Colonic mucosa (tissue), 4 donors: ENCODE measurements around the gene CCDC88C. TPM values are rescaled to one million over a fixed set of nuclear protein-coding genes. Genes with fewer than 3 reads are reported as not detected.

Experiments
- DNase-seq: peaks from one replicate; pipeline ENCODE4 v3.0.0-alpha.2; 2020
- H3K27ac ChIP-seq: fragments of 200-600 bp; one replicate; pipeline ENCODE4 v1.8.0; 2021
- H3K27me3 ChIP-seq: fragments of 200-600 bp; one replicate; pipeline ENCODE4 v1.8.0; 2021
- H3K36me3 ChIP-seq: fragments of 200-600 bp; one replicate; pipeline ENCODE4 v1.8.0; 2021
- H3K4me1 ChIP-seq: fragments of 200-600 bp; one replicate; pipeline ENCODE4 v1.8.0; 2021; ENCODE audit warnings: mild to moderate bottlenecking
- H3K4me3 ChIP-seq: fragments of 200-600 bp; one replicate; pipeline ENCODE4 v1.8.0; 2021
- H3K9ac ChIP-seq, 2 donors: one replicate each; pipeline ENCODE4 v1.7.0; 2013; ENCODE audit warnings: control low read depth in 2 of 2, low read depth in 2 of 2, low read length in 2 of 2
- H3K9me3 ChIP-seq: fragments of 200-600 bp; one replicate; pipeline ENCODE4 v1.8.0; 2021
- intact Hi-C: fragments of 100-400 bp; cut with DNase I; formaldehyde crosslinking; loops from one replicate; pipeline ENCODE4 v1.14.1; 2022
- total RNA-seq, 2 donors: library from RNA; stranded (reverse); fragmentation: NEBNext Ultra II Directional in 1 of 2; extraction: Animal tissue kit (Norgen Biotek cat#: 25700) in 1 of 2; gene quantifications; one replicate each; pipeline ENCODE4 v1.2.1, GENCODE V29; 2021
- TF ChIP-seq, protein P1 (sequence below): fragments of 200-600 bp; IDR thresholded peaks from one replicate; pipeline ENCODE4 v1.8.0; 2022; ENCODE audit warnings: antibody characterized with exemption, mild to moderate bottlenecking
- donor health status: healthy.
- donor health status: DM: no; HTN: no; CAD: no.
- donor health status: DM: no; HTN: no; CAD: no.

The CCDC88C gene
- total RNA-seq, 2 donors from 2014 or later = 45.6 to 48.0 TPM

DNA sequence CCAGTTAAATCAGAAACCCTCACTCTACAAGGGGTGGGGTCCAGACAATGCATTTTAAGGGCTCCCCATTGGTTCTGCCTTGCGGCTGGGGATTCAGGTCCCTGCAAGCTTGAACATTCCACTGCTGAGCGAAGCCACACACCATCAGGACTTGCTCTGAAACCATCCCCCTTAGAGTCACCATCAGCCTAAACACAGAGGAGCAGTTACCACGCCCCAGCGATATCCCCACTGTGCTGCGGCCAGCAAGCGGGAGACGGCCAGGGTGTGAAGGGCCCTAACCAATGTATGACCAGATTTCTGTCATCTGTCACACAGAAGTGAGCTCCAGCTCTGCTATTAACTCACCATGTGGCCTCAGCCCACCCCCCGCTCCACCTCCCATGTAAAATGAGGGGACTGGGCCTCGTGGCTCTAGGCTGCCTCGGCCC is 29.7 kb downstream of the CCDC88C start:
- intact Hi-C loops = no loop called here
- Histone ChIP-seq H3K9me3 (no peaks in the 10 kb centered on the region), H3K27me3 (no peaks in the 10 kb centered on the region), H3K27ac (peak overlapping the region; percentile 37), H3K4me3 (no peak overlapping the region), H3K9ac (peak overlapping the region; percentile 8 to 31), H3K4me1 (peaks cover 4% of the 10 kb centered on the region), H3K36me3 (no peaks in the 10 kb centered on the region)
- TF ChIP-seq, protein P1, sequence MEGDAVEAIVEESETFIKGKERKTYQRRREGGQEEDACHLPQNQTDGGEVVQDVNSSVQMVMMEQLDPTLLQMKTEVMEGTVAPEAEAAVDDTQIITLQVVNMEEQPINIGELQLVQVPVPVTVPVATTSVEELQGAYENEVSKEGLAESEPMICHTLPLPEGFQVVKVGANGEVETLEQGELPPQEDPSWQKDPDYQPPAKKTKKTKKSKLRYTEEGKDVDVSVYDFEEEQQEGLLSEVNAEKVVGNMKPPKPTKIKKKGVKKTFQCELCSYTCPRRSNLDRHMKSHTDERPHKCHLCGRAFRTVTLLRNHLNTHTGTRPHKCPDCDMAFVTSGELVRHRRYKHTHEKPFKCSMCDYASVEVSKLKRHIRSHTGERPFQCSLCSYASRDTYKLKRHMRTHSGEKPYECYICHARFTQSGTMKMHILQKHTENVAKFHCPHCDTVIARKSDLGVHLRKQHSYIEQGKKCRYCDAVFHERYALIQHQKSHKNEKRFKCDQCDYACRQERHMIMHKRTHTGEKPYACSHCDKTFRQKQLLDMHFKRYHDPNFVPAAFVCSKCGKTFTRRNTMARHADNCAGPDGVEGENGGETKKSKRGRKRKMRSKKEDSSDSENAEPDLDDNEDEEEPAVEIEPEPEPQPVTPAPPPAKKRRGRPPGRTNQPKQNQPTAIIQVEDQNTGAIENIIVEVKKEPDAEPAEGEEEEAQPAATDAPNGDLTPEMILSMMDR = no peak
- DNase-seq = no peak

DNA sequence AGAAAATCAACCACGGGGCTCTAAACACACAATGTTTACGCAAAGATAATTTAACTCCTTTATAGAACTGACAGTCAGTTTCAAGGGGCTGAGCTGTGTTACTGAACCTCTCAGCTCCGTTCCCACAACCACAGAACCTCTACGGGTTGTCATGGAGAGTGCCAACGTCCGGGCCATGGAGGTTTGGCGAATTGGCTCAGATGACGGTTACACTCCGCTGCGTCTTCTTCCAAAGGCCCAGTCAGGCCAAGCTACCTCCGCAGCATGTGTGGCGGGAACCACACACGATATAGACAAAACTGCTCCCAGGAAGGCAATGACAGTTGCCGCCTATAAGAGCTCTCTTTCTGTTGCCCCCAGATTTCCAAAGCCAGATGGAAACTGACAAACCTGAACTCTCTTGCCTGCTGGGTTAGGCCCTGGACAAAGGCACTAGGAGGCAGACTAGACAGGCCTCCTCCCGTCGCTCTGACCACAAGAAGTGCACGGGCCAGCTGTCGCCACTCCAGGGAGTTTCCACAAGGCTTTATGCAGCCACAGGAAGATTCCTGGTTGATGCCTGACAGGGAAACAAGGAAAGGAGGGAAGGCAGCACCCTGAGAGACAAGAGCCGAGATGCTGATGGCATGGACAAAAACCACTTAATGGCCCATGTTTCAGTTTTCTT is 30.3 kb downstream of the CCDC88C start:
- peaks cover 4% of the 10 kb centered on the region for H3K4me1 ChIP-seq
- no peaks in the 10 kb centered on the region for H3K9me3 ChIP-seq
- DNase-seq = no peak
- H3K27me3 ChIP-seq = no peaks in the 10 kb centered on the region
- H3K9ac ChIP-seq = no peak overlapping the region
- H3K27ac ChIP-seq = peak overlapping the region; percentile 37
- H3K36me3 ChIP-seq = no peaks in the 10 kb centered on the region
- intact Hi-C loops = no loop called here
- H3K4me3 ChIP-seq = no peak overlapping the region
- TF ChIP-seq, protein P1 = no peak

DNA sequence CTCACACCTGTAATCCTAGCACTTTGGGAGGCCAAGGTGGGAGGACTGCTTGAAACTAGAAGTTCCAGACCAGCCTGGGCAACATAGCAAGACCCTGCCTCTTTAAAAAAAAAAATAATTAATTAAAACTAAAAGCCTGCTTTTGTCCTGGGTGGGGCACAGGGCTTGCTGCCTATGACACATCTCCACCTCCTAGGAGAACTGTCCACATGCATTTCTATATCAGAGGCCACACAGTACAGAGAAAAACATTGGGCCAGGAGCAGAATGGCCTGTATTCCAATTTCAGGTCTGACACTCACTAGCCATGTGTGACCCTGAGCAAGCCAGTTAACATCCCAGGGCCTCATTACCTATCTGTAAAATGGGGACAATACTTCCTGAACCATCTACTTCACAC is 31.9 kb downstream of the CCDC88C start:
- no peak overlapping the region for H3K4me3 ChIP-seq
- H3K27me3 ChIP-seq = no peaks in the 10 kb centered on the region
- intact Hi-C loops = no loop called here
- H3K9me3 ChIP-seq = no peaks in the 10 kb centered on the region
- no peak overlapping the region for H3K27ac ChIP-seq
- no peak overlapping the region for H3K9ac ChIP-seq
- no peaks in the 10 kb centered on the region for H3K36me3 ChIP-seq
- no peak for DNase-seq
- peaks cover 4% of the 10 kb centered on the region for H3K4me1 ChIP-seq
- TF ChIP-seq, protein P1 = no peak

DNA sequence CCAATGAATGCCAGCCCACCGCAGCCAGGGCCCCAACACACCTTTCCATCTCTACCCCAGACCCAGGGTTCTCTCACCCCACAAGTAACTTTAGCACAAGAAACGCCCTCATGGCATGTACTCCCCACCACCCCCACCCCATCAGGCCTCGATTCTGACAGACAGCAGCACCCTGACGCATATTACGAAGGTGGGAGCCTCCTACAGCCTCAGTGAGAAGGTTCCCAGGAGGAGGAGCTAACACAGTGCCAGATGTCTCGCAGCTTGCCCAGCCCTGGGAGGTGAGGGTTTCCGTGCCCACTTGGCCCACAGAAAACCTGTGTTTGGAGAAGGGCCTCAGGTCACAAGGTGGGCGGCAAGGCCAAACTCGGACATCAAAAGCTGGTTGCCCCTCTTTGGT is 32.4 kb downstream of the CCDC88C start:
- intact Hi-C loops = no loop called here
- no peak overlapping the region for H3K27ac ChIP-seq
- H3K9me3 ChIP-seq = no peaks in the 10 kb centered on the region
- H3K4me1 ChIP-seq = peaks cover 4% of the 10 kb centered on the region
- no peak overlapping the region for H3K9ac ChIP-seq
- H3K27me3 ChIP-seq = no peaks in the 10 kb centered on the region
- H3K4me3 ChIP-seq = no peak overlapping the region
- TF ChIP-seq, protein P1 = no peak
- no peaks in the 10 kb centered on the region for H3K36me3 ChIP-seq
- no peak for DNase-seq

DNA sequence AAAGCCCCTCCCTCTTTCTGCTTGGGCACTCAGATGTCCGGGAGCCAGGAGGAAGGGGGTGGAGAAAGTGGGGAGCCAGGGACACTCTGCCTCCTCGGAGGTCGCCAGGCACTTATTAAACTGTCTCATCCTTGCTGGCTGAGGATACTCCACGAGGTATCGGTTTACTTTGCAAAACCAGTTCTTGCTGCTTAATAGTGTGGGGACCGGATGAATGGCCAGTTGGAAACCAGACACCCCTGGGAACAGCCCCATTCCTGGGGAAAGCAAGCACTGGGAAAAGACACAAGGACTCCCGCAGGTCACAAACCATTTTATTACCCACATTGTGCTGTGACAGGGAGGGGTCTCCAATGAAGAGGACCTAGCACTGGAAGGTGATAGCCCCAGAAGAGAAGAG is 34.2 kb downstream of the CCDC88C start:
- Histone ChIP-seq H3K27me3 (no peaks in the 10 kb centered on the region), H3K9ac (no peak overlapping the region), H3K4me1 (peaks cover 9% of the 10 kb centered on the region), H3K9me3 (no peaks in the 10 kb centered on the region), H3K36me3 (no peaks in the 10 kb centered on the region), H3K27ac (no peak overlapping the region), H3K4me3 (no peak overlapping the region)
- intact Hi-C loops = no loop called here
- TF ChIP-seq, protein P1 = no peak
- no peak for DNase-seq
